Left lobe of liver (tissue), 2 donors: ENCODE measurements around the gene TGFA. TPM values are rescaled to one million over a fixed set of nuclear protein-coding genes. Genes with fewer than 3 reads are reported as not detected.

Source experiments
- ATAC-seq: fragments of 200-7000 bp; cut with Tn5 transposase; one replicate; pipeline ENCODE4 v1.9.1; 2020; ENCODE audit warnings: mild to moderate bottlenecking, moderate library complexity
- DNase-seq: peaks from one replicate; pipeline ENCODE4 v3.0.0-alpha.2; 2020; ENCODE audit warnings: low spot score
- total RNA-seq: library from RNA; stranded (reverse); gene quantifications from one replicate; pipeline ENCODE4 v1.2.1, GENCODE V29; 2021
- donor health status: DM: no; HTN: no; CAD: no; lungs with moderate emphysema.
- donor health status: DM: no; HTN: yes; CAD: no.

TGFA gene
- total RNA-seq = 5.0 TPM

DNA sequence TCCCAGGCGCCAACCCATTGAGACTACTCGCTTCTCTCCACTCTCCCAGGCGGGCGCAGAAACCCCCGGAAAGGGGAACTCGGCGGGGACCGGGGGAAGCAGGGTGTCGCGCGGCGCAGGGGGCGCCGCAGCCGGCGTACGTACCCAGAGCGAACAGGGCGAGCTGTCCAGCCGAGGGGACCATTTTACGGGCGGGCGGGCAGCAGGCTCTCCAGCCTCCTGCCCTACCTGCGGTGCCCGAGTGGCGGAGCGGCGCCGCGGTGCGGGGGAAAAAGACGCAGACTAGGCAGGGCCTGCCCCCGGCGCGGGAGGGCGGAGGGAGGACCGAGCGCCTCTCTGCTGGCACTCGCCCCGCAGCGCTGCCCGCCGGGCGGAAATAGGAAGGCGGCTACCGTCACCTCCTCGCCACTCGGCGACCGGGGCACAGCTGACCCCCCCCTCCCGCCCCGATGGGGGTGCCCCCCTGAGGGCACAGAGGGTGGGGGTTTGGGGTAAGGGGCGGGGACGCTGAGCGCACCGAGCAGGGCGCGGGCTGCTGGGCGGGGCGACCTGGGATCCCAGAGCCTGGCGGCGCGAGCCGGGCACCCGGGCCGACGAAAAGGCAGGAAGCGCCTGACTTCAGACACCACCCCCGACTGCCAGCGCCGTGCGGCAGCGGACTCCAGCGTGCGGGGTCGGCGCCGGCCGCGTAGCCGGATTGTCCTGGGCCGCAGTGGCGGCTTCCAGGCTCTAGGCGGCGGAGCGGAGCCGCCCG is at the start of gene TGFA:
TSS of gene TGFA (minus strand) at position 243 of the 754 bp plus-strand sequence. CDS start at position 184, 59 bp downstream.
- DNase-seq (peak; percentile 91), ATAC-seq (peak; percentile 87)

DNA sequence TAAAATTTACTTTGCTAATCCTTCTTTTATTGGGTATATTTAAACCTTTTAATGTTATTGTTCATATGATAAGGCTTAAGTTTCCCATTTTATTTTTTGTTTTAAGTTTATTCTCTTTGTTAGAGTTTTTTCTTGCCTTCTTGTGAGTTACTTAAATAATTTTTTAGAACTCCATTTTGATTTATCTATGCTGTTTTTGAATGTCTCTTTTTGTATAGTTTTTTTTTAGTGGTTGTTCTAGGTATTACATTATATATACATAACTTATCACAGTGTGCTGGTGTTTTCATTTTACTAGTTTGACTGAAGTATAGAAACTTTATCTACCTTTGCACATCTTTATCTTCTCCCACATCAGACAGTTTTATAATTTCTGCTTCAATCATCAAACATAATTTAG is 49.4 kb upstream of the TGFA start:
- ATAC-seq = no peak
- no peak for DNase-seq

DNA sequence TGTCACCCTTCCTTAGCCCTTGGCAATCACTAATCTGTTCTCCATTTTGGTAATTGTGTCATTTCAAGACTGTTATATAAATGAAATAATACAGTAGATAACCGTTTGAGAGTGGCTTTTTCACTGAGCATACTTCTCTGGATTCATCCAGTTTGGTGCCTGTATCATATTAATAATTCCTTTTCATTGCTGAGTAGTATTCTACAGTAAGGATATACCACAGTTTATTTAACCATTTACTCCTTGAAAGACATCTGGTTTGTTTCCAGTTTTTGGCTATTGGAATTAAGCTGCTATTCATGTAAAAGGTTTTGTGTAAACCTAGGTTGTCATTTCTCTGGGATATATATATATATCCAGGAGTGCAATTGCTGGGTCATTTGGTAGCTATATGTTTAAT is 44.6 kb upstream of the TGFA start:
- ATAC-seq (no peak), DNase-seq (no peak)

DNA sequence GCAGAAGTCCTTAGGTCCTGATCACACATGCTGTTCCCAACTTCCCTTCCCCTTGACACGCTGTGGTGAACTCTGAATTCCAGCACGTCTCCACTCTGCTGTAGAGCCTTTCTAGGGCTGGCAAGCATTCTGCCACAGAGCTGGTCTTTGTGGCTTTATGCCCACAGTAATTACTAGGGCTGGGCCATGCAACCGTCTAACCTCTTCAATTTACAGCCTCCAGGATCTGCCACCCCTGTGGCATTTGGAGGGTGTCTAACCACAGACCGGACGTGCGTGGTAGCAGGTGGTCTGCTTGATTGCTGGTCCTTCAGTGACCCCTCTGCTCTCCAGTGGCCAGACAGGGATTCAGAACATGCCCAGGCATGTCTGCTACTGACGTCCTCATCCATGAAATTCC is 43.1 kb upstream of the TGFA start:
- ATAC-seq (no peak), DNase-seq (no peak)

DNA sequence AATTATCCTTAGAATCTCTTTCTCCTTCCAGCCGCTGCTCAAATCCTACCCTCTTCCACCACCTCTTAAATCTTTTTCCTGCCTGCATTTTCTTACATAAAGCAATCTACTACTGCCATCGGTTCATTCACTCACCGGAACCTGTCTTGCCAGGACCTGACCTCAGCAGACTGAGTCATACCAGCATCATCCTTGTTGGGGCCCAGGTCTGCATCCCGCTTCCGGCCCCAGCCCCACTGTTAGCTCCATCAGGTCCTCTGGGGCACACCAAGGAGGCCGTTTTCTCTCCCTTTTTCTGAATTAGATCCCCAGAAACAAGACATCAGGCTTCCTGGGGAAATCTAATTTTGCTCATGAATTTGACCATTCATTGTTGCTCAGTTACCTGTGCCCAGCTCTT is 42.7 kb upstream of the TGFA start:
- no peak for ATAC-seq

DNA sequence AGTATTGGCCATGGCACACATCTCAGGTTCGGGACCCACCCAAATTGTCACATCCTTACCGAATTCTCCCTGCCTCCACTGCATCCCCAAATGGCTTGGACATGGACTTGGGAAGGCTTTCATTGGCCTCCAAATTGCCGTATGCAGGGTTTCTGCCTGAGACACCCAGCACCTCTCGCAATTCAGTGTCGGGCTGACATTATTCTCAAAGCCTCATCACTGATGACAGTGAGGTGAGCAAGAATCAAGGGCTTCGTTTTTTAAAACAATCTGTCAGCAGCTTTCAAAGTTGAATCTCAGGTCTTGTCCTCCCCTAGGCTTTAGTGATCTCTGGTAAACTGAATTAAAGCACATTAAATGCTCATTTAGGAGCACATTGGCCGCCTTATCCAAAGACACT is 29.5 kb upstream of the TGFA start:
- no peak for ATAC-seq
- no peak for DNase-seq

More for the DNA sequence above, 42.7 kb upstream of the TGFA start:
- no peak for DNase-seq

DNA sequence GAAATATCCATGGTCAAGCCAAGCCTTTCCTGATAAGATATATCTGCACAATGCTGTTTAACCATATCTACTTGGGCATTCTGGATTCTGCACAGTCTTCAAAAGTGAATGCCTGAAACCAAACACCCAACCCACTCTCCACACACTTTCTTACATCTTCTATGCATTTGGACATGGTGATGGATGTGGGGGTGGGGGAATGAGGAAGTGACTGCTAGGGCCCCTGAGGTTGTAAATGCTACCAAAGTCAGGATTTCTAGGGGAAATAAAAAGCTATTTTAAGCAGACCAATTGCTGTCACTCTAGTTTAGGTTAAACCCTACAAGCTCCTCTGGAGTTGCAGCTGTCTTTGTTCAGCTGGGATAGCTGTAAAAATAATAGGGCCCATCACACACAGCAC is 26.7 kb upstream of the TGFA start:
- DNase-seq (no peak), ATAC-seq (no peak)

DNA sequence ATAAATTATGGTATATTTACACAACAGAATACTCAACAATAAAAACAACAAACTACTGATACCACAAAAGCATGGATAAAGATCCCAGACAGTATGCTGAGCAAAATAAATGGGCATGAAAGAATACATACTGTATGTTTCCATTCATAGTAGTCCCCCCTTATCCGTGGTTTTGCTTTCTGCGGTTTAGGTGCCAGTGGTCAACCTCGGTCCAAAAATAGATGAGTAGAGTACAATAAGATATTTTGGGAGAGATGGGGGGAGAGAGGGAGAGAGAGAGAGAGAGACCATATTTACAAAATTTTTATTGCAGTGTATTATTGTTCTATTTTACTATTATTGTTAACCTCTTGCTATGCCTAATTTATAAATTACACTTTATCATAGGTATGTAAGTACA is 21.0 kb upstream of the TGFA start:
- DNase-seq = no peak
- no peak for ATAC-seq

DNA sequence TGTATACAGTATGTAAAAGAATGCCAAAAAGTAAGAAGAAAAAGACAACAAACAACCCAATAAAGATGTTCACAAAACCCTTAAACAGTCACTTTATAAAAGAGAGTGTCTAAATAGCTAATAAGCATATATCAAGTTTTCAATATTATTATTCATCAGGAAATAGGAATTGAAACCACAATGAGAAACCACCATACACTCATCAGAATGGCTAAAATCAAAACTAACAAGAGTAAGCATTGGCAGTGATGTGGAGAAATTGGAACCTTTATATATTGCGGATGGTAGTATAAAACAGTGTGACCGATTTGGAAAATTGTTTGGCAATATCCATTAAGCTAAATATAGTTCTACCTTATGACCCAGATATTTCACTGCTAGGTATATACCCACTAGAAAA is 20.5 kb upstream of the TGFA start:
- DNase-seq (no peak), ATAC-seq (no peak)

DNA sequence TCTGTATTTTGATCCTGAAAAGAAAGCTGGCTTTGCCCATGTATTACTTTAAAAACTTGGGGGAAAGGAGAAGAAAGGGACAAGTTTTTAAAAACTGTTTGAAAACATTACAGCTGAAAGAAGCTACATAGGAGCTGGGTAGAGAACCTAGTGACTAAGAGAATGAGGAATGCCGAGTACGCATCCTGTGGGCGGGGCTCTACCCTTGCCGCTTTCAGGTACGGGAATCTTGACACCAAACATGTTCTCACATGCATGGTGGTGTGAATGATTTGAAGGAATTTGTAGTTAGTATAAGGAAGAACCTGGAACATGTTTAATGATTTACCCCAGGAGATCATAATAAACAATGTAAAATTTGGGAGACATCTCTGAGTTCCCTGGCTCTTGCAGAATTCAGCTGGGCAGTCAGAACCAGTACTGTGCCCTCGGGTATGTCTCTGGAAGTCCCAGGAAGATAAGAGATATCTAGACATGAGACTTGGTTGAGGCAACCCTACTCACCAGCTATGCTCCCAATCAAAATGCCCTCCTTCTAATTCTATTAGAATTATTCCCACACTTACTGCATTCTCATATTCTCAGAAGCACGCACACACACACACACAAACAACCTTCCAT is 16.5 kb upstream of the TGFA start:
- DNase-seq (no peak), ATAC-seq (no peak)

DNA sequence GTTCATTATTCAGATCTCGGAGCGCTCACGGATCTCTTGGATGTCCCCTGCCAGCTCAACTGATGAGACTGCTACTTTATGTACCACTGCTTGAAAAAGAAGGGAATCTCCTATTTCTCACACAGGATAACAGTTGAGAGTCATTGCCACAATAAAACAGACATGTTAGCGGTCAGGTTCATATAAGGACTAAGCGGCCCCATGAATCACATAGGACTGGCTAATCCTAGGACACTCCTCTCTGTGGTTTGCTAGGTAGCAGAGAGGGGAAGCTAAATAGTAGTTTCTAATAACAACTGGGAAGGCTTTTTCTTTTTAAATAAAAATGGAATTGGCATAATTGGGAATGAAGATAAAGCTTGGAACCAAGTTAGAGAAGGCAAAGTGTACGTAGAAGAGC is 15.9 kb upstream of the TGFA start:
- DNase-seq (no peak), ATAC-seq (no peak)

DNA sequence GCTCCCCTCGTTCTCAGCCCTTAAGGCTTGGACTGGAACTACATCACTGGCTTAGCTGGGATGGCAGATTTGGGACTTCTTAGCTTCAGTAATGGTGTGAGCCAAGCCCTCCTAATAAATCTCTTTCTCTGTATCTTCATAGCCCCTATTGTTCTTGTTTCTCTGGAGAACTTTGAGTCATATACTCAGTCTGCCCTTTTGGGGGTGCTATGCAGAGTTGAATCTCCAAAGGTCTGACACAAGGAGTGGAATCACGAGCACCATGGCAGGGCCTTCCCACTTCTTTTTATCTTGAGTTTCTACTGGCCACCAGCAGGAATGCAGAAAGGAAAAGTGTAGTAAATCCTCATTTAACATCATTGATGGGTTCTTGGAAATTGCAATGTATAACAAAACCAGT is 13.3 kb upstream of the TGFA start:
- DNase-seq = no peak

DNA sequence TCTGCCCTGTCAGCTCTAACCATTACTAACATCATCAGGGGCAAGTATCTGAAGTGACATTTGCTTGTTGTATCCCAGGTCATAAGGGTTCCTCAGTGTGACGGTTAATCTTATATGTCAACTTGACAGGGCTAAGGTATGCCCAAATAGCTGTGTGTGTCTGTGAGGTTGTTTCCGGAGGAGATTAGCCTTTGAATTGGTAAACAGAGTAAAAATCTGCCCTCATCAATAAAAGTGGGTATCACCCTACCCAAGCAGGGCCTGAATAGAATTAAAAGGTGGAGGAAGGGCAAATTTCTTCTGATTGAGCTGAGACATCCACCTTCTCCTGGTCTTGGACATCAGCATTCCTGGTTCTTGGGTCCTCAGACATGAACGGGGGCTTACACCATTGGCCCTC is 12.8 kb upstream of the TGFA start:
- DNase-seq (no peak), ATAC-seq (no peak)

More for the DNA sequence above, 13.3 kb upstream of the TGFA start:
- ATAC-seq = no peak

DNA sequence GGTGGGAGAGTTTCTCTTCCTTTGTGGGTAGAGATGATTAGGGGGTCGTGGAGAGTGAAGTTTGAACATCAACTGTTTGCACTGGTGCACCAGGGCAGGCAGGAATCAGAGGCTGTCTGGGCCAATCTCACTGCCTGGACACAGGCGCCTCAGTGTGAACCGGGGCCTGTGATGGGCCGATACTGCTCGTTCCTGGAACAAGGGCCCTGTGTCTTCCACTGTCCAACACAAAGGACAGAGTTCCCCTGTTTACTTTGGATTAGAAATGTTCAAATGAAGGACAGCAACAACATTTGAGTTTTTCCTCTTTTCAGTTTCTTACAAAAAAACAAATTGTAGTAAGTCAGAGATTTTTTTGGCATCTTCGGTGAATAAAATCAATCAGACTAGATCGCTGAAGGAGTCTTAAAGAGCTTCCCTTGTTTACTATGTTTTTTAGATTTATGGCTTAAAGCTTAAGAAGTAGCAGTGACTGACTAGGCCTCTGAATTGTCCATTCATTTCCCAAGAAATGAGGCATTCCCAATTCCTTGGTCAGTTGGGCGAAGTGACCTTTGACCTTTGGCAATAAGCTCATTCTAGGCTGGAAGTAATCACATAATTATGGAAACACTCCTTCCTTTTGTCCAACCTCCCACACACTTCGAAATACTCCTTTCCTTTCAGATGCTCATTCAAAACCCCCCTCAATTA is 11.6 kb upstream of the TGFA start:
- no peak for DNase-seq
- ATAC-seq = no peak

DNA sequence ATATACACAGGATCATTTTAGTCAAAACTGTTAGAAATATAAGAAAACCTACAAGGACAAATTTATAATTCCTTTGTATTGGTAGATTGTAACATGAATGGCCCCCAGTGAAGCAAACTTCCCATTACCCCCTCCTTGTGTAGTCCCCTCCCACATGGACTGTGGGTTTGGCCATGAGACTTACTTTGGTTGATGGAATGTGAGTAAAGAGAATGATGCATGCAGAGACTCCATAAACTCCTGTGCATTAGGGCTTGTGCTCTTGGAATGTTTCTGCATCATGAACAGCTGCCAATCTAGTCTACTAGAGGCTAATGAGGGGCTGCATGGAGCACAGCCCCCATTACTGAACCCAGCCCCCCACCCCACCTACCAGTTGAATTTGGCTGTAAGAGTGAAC is 8.3 kb upstream of the TGFA start:
- ATAC-seq (no peak), DNase-seq (no peak)

DNA sequence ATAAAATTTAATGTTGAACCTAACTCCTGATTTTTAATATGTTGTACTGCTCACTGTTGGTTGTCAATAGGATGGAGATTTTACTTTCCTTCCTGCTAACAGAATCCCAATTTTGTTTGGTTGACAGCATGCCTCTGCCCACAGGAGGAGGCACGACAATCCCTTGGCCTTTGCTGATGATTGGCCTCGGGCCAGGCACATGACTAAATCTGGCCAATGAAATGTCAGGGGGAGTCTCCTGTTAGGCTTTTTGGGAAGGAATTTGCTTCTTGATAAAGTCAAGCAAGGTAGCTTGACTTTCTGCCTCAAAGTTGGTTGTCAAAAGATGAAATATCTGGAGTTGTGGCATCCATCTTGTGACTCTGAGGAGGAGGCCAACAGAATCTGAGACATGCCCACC is 6.8 kb upstream of the TGFA start:
- DNase-seq (no peak), ATAC-seq (no peak)

DNA sequence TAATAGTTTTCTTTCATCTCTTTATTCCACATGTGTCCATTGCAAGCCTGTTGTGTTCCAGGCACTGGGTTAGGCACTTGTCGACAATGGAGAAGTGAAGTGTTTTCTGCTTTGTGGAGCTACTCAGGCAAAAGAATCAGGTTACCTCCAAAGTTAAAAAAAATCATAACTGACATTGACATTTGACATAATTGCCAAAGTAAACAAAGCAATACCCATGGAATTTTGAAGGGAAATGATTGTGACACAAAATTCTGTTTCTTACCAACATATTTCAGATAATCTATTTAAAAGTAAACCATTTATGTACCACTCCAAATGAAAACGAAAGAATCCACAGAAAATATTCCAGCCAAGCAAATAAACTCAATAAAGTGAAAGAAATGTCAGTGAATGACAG is 6.4 kb upstream of the TGFA start:
- DNase-seq = no peak

DNA sequence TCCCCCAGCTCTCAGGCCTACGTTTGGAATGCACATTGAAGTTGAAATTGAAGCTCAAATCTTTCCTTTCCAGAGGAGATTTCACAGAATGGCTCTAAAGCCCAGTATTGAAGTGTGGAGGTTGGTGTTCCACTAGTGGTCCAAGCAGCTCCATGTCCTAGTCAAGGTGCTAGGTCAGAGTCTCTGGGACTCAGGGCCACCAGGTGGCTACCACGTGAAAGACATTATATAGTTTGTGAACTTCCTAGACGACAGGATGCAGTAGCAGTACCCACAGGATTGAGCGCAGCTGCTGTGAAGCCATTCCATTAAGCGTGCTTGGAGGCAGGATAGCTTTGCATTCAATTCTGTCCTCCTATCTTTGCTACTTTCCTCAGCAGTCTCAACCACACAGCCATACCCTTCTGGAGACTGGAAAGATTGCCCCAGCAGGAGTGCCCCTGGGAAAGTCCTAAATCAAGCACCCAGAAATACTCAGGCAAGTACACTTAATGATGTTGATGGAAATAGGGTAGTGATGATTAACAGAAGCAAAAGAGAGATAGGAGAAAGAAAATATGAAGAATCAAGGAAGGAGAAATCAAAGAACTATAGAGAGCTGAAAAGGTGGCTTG is 4.7 kb upstream of the TGFA start:
- no peak for DNase-seq
- no peak for ATAC-seq

More for the DNA sequence above, 6.4 kb upstream of the TGFA start:
- ATAC-seq = no peak

DNA sequence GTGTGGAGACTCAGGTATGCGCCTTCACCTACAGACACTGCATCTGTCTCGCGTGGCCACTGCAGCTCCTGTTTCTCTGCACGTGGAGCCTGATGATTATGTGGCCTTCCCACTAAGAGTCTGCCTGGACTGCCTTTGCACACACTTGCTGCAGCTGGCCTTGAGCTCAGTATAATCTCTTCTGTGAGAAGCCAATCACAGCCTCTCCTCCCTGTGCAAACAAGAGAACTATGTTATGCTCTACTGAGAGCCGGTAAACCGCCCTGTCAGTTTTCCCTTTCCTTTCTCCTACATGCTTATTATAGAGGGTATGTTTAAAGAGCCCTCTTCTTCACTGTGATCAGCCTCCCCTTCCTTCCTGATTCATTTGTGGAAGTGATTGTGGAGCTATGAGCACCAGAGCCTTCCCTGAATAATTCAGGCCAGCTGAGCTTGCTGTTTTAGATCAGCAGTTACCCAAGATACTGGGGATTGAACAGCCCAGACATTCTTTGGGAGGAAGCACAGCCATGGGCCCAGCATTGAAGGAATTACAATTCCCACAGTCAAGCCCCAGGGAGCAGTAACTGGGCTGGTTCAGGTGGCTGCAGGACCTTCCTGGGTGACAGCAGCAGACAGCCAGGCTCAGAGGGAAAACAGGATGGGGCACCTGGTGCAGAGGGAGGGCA is 3.7 kb upstream of the TGFA start:
- no peak for DNase-seq
- ATAC-seq = no peak

DNA sequence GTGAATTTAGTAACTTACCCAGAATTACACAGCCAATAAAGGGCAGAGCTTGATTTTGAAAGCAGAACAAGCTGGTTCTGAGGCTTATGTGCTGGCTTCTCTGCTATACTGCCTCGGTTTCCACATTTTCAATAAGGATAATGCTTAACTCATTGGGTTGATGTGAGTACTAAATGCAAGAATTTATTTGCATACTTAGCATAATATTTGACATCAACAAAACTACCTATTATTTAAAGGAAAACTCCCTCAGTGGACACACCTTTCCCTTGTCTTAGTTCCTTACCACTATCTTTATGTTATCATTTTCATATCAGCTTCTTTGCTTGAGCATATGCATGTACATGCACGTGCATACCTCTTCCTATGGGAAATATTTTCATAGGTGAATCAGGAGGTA is 3.0 kb upstream of the TGFA start:
- no peak for ATAC-seq
- DNase-seq = no peak

DNA sequence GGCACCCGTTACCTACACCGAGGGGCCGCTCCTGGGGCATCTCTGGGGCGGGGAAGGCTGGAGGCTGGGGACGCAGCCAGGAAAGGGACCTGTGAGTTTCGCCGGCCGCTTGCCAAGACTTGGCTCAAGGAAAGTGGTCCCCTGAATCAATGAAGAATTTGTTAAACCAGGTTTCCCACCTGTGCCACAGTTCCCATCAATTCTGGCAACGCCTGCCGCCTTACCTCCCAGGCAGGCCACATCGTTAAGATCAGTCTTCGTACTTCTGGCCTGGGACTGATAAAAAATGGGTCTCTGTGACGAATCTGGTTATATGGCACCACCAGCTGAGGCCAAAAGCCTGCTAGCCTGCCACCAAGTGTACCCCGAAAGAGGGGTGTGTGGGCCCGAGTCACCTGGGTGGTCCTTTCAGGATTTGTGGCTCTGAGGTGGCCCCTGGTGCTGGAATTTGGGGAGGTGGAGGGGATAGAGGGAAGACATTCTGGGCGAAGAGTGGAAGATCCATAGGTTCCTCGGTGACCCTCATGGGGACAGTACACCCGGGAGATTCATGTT is 789 bp upstream of the TGFA start:
- DNase-seq = no peak
- no peak for ATAC-seq
